GM23248 (cell line): Measurements from ENCODE around the gene AFP.

Experiments used
- EZH2 ChIP-seq: fragments of 200-600 bp; sonication (generic); IDR thresholded peaks from 2 replicates; pipeline ENCODE4 v1.6.1; 2018; ENCODE audit warnings: antibody characterized with exemption, mild to moderate bottlenecking; ENCODE audit not compliant: insufficient read depth, poor library complexity, severe bottlenecking
- EZH2phosphoT487 ChIP-seq: fragments of 200-600 bp; sonication (generic); IDR thresholded peaks from 2 replicates; pipeline ENCODE4 v1.6.1; 2018; ENCODE audit warnings: antibody characterized with exemption, moderate library complexity, mild to moderate bottlenecking, low read depth; ENCODE audit not compliant: insufficient read depth

DNA sequence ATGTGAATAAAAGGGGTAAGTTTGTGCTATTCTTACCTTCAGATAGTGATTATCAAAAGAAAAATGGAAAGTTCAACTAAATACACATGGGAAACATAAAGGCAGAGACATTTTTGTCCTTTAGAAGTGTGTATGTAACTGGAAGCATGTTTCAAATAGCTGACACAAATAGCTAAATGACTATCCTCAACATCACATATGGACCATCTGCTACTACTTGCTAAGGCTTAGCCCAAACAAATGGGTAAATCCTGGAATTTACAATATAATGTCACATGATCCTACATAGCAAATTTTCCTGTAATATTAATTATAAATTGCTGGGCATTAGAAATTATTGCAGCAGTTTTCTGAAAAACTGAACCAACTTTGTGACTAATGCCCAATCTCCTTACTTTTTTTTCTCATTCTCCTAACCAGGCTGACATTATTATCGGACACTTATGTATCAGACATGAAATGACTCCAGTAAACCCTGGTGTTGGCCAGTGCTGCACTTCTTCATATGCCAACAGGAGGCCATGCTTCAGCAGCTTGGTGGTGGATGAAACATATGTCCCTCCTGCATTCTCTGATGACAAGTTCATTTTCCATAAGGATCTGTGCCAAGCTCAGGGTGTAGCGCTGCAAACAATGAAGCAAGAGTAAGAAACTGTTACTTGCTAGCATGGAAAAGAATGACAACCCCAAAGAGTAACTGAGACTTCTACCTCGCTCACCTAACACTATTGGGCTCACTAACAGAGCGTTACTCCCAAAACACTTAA is 16.1 kb downstream of the AFP start:
- TF ChIP-seq EZH2 (no peak), EZH2phosphoT487 (no peak)
